ENCODE measurements around the gene CHP2.
A peak's percentile ranks its signal among the peaks of the same experiment; 100 is the strongest.
"Not testable (repeated sequence)": the region's sequence is repeated elsewhere in the genome, so short reads cannot be mapped to it uniquely, and the experiment has no call there.

The CHP2 gene

DNA sequence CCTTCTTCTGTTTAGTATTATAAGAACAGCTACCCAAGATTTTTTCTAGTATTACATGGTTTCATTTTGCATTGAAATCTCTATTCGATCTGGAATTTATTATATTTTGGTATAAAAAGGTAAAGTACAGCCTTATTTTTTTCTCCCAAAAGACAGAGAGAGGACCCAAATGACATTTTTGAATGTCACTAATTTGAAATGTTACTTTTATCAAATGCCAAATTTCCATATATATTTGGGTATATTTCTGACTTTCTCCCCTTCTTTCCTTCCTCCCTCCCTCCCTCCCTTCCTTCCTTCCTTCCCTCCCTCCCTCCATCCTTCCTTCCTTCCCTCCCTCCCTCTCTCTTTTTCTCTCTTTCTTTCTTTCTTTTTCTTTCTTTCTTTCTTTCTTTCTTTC lies 6.2 kb upstream of the CHP2 start:
- no peak for DNase-seq

DNA sequence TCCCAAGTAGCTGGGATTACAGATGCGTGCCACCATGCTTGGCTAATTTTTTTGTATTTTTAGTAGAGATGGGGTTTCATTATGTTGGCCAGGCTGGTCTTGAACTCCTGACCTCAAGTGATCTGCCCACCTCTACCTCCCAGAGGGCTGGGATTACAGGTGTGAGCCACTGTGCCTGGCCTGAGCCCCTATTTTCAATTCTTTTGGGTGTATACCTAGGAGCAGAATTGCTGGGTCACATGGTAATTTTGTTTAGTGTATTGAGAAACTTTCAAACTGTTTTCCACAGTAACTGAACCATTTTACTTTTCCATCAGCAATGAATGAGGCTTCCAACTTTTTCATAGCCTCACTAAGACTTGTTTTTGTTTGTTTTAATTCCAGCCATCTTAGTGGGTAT lies 3.8 kb upstream of the CHP2 start:
- DNase-seq = not testable (repeated sequence)

DNA sequence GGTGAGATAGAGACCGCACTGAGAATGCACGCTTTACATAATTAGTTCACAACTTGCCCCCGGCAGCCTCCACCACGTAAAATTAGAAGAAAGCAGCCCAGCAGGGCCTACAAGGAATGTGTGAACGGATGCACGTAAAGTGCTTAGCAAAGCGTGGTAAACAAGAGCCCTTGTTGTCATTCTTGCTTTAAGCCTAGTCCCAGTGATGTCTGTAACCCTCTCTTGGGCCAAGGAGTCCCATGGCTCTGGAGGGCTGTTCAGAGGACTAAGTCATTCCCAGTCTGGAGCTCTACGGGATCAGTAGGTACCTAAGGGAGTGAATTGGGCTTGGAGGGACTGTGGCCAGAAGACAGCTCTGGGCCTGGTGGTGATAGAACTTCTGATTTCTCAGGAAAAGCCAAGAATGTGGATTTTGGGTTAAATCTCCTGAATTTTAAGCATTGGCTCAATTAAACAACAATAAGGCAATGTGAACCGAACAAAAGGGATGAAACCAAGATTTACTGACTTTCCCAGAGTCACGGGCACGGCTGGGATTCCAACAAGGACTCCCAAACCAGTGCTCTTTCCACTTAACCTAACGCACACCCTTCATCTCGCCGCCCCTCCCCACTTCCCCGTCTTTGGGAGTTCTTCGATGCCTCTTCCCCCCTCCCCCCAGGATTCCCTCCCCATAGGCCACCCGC lies 775 bp upstream of the CHP2 start:
- no peak for DNase-seq

DNA sequence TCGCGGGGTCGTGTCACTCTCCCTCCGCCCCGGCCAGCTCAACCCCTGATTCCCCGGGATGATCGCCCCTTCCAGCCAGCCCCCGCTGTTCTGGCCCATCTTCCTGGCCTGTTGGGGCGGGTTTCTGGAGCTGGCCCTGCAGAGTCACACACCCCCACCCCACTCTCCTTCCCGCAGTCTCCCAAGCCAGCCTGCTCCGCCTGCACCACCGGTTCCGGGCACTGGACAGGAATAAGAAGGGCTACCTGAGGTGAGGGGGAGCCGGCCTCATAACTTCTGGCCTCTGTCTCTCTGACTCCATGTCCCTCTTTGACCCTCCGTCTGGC lies 621 bp downstream of the CHP2 start:
- no peak for DNase-seq

DNA sequence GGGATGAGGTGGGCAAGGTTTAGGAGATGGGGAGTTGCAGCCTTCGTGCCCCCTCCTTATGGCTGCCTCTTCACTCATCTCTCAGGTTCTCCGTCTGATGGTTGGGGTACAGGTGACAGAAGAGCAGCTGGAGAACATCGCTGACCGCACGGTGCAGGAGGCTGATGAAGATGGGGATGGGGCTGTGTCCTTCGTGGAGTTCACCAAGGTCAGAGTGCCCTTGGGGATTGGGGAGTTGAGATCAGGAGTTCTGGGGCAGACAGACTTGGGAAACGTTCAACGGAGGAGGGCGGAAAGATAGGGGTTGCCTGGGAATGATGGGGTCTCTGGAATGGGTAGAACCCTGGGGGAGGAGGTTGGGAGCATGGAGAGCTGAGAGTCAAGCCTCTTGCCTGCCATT lies 2.3 kb downstream of the CHP2 start:
- DNase-seq = no peak

DNA sequence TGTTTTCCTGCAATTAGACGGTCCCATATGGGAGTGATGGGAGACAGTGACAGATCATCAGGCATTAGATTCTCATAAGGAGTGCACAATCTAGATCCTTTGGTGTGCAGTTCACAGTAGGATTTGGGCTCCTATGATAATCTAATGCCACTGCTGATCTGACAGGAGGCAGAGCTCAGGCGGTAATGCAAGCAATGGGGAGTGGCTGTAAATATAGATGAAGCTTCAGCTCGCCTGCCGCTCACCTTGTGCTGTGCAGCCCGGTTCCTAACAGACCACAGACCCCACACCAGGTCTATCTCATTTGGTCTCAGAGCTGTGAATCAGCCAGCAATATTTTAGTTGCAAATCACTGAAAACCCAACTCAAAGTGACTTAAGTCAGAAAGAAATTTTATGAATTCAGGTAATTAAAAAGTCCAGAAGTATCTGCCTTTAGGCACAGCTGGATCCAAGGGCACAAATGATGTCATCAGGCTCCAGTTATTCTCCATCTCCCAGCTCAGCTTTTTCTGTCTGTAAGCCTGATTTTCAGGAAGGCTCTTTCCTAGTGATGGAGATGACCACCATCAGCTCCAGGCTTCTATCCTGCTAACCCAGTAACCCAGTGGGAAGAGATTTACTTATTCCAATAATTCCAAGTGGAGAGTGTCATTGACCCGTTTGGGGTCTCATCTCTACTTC lies 3.3 kb downstream of the CHP2 start:
- DNase-seq = no peak

DNA sequence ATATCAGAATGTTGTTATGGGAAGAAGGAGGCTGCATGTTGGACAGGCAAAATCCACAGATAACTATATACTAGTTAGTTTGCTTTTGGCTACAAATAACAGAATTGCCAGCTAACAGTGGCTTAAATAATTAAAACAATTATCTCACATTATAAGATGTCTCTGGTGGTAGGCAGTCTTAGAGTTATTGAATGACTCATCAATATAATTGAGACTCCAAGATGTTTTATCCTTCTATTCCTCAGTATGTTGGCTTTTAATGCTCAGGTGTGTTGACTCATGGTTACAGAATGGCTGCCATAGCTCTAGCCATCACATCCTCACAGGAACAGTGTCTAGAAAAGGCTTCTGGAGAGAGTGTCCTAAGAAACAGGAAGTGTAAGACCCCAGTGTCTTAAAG lies 11.1 kb downstream of the CHP2 start:
- DNase-seq = no peak

DNA sequence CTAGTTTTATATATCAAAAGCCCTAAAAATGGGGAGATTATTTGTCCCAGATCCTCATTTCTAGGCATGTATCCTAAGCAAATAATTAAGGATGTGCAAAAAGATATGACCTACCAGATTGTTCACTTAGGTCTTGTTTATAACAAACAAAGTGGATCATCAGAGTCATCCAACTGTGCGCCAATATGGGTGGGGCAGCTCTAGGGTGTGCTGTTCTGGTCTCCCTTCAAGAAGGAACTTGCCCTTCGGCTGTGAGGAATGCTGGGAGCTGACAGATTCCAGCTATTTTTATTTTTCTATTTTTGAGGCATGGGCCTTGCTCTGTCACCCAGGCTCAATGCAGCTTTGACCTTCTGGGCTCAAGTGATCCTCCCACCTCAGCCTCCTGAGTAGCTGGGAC lies 13.8 kb downstream of the CHP2 start:
- DNase-seq = no peak

DNA sequence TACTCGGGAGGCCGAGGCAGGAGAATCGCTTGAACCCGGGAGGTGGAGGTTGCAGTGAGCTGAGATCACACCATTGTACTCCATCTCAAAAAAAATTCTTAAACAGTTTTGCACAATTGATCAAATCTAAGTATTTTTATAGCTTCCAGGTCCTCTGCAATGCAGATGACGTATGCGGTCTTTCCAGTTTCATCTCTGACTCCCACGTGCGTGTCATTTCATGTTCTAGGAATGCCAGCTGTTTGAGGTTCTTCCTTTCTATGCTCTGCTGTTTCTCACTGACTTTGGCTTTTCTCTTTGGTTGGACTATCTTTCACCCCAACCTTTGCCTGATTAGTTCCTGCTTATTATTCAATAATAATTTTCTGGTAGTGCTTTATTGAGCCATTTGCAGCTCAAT lies 16.2 kb downstream of the CHP2 start:
- no peak for DNase-seq

DNA sequence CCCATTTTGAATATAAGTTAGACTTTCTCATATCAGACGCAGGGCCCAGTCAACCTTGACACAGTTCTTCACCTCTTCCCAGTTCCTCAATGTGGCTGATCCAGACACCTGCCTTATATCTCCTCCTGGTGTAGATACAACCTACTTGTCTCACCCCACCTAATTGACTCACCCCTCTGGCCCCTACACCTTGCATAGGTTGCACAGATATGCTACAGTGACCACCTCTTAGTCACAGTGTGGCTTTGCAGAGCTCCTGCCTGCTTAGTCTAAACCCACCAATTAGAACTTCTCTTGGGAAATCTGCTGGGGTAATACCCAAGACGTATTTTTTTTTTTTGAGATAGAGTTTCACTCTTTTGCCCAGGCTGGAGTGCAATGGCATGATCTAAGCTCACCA lies 16.8 kb downstream of the CHP2 start:
- DNase-seq = peak; percentile 6

DNA sequence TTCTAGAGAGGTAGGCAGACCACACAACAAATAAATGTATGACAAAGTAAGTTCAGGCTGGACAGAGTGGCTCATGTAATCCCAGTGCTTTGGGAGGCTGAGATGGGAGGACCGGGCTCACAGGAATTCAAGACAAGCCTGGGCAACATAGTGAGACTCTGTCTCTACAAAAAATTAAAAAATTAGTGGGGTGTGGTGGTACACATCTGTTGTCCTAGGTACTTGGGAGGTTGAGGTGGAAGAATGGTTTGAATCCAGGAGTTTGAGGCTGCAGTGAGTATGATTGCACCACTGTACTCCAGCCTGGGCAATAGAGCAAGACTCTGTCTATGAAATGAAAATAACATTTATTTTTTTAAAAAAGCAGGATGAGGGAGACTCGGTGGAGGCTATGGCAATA lies 18.5 kb downstream of the CHP2 start:
- no peak for DNase-seq

DNA sequence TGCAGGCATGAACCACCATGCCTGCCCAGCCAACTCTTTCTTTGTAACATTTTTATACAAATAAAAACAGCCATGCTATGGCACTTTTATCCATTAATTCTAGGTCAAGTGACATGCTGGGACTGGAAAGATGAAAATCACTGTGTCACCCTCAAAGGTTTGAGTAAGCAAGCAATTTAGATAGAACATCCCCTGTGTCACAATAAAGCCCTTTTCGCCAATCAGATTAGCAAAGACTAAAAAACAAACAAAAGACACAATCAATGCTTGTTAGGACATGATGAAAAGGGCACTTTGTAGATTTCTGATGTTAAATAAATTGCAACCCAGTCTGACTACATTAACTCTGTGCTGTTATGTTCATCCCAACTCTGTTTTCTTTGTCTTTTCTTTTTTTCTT lies 26.4 kb downstream of the CHP2 start:
- no peak for DNase-seq

DNA sequence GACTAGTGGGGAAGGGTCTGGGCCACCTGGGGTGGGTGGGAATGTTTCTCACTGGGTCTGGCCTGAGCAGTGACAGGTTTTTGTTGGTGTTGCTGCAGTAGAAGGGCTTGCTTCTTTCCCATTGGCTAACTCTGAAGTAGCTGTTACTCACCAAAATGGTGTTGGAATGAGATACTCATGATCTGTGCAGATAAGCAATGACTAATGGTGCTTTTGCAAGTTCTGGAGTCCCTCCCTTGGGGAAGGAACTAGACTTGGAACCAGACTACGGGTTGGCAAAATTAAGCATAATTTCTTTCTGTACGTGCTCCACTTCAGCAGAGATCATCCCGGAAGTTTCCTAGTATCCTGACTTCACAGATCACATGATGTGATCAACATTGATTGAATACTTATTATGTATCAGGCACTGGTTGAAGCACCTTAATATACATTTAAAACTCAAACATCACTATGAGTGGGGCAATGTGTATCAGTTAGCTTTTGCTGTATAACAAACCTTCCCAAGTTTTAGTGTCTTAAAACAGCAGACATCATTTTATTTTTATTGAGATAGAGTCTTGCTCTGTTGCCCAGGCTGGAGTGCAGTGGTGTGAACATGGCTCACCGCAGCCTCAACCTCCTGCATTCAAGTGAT lies 30.1 kb downstream of the CHP2 start:
- peak; percentile 6 for DNase-seq

DNA sequence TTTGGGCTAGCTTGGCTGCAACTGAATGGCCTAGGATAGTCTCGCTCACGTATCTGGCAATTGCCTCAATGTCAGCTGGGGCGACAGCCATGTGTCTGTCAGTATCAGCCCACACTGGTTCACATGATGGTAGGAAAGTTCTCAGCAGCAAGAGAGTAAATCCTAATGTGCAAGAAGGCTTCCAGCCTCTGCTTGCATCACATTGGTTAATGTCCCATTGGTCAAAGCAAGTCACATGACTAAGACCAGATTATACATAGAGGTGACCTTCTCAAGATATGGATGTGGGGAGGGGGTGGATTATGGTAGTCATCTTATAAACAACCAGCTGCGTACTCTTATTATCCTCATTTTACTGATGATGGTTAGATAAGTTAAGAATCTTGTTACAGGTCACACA lies 31.0 kb downstream of the CHP2 start:
- DNase-seq = no peak

DNA sequence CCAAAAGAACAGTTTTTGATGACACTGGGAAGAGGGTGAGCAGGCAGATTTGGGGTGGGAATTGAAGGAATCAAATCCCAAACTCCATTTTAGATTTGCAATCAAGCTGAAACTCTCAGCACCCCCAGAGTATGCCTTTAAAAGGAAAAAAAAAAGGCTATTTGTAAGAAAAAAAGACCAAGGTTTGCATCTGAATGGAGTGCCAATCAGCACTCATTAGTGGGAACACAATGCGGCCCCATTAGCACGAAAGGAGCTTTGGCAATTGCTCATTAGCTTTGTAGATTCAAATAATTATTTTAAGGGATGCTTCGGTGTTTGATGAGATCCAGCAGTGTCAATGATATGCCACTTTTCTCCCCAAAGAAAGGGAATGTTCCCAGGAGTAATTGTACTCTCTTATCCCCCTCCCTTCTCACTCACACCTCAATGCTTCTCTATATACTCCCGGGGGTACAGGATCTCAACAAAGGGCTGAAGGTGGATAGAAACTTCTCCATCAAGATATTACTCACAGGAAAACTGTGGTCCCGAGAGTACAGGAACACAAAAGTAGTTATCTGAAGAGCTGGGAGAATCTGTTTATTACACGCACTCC lies 32.2 kb downstream of the CHP2 start:
- no peak for DNase-seq

DNA sequence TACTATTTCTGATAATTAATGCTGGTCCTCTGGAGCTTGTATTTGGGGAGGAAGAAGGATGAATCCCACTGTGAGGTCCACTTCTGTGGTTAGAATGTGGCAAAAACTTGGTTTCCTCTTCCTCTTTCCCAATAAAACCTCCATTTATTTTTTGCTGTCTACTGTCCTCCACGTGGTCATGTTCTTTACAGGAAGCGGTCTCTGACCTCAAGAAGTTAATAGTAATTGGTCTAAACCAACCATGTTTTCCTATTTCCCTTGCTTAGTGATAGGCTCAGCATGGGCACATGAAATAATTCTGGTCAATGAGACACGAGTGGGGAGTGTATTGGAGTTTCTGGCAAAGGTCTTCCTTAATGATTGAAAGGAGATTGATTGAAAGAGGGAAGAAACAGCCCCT lies 33.9 kb downstream of the CHP2 start:
- DNase-seq = no peak

DNA sequence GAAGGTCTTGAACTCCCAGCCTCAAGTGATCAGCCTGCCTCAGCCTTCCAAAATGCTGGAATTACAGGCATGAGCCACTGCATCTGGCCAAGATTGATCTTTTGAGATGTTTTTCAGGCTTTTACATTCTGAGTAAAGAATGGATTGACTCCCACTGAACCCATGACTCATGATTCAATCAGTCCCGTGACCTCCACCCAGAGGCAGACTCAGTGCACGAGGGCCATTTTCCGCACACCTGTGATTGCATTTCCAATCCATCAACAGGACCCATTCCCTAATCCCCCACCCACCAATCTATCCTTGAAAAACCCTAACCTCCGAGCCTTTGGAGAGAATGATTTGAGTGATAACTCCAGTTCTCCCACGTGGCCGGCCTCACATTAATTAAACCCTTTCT lies 40.6 kb downstream of the CHP2 start:
- no peak for DNase-seq

DNA sequence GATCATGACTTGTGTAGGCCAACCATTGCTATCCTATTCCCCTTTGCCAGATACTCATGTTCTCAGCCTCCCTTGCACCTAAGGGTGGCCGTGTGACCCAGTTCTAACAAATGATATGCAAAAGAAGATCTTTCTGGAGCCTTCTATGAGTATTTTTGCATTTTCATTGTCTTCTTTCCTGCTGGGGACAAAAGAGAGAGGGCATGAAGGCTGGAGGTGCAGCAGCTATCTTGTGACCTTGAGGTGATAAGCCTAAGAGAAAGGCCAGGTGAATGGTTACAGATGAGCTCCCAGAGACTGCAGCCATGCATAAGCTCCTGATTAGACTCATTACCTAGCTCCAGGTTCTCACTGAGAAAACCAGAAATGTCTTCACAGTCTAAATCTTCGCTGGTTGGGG lies 42.1 kb downstream of the CHP2 start:
- DNase-seq = no peak

DNA sequence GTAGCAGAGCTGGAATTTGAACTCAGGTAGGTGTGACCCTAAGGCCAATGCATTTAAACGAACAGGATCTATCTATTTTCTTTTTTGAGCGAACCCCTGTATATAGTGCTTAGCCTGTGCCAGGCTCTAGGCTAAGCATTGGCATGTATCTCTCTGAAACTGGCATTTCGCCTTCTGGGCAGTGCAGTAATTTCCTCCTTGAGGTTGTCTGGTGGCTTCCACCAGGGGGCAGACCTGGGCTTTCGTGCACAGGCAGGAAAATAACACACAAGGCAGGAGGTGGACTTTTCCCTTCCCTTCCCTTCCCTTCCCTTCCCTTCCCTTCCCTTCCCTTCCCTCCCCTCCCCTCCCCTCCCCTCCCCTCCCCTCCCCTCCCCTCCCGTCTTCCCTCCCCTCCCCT lies 46.6 kb downstream of the CHP2 start:
- DNase-seq = peak; percentile 43

DNA sequence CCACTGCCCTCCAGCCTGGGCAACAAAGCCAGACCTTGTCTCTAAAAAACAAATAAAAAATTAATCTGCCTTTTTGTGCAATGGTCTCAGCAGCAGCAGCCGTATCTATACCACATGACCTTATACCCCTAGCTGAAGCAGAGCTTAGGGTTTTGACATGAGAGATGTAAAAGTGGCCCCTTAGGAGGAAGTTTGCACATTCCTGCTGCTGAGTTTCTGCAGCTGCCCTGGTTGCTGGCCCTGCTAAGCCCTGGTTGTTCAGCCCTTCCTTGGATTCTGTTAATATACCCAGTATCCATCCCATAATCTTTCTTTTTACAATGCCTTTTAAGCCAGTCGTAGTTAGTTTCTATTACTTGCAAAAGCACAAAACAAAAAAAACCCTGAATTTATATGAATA lies 48.0 kb downstream of the CHP2 start:
- no peak for DNase-seq

DNA sequence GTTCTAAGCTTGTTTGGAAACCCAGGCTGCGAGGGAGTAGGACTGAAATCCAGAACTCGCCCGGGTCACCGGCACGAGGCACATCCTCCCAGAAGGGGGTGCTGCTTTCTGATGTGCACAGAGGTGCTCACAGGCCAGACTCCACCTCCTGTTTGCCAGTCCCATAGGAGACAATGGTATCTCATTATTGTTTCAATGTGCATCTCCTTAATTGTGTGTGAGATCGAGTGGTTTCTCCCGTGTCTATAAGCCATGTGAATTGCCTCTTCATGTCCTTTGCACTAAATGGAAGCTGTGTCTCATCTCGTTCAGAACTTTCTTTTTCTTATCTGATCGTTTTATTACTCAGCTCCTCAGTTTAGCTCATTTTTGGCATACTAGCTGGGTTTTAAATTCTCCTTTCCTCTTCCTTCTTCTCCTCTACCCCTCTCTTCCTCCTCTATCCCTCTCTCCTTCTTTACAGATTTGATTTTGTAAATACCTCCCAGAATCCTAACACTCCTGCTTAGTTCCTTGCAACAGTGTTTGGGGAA lies 48.8 kb downstream of the CHP2 start:
- peak; percentile 67 for DNase-seq

DNA sequence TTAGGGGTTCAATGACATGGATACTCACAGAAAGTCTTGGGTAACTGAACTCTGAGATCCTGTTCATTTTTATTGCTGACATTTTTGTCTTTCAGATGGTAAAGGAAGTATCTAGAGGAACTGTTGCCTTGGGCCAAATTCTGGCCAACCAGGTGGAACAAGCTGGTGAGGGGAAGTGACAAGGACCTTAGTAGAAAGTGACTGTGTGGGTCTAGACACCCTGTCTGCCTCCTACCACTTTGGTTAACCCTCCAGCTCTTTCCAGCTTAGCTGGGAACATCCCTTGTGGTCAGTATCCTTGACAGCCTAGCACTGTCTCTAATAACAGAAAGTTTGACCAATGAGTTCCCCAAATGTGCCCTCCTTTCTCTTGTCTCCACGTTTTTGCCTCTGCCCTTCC lies 52.2 kb downstream of the CHP2 start:
- no peak for DNase-seq

Data from NK-92 treated with Interleukin-12 subunit alpha and Interleukin-12 subunit beta, amount 100 ng/mL, for 24 hours (cell line).